A172 (cell line): ENCODE results near the gene ALDH4A1. TPM values are rescaled to one million over a fixed set of nuclear protein-coding genes. Genes with fewer than 3 reads are reported as not detected.

Experiments
- DNase-seq: peaks from one replicate; pipeline ENCODE4 v3.0.0-alpha.2; 2015; ENCODE audit warnings: low spot score
- total RNA-seq: library from RNA; depleted of rRNA; stranded (reverse); fragments of >200 nt; shearing (Covaris generic); gene quantifications from 2 replicates; pipeline ENCODE4 v1.2.3, GENCODE V29; 2014; rRNA removed

Gene ALDH4A1
- total RNA-seq, result 8.4 and 10.1 TPM in 2 replicates

DNA sequence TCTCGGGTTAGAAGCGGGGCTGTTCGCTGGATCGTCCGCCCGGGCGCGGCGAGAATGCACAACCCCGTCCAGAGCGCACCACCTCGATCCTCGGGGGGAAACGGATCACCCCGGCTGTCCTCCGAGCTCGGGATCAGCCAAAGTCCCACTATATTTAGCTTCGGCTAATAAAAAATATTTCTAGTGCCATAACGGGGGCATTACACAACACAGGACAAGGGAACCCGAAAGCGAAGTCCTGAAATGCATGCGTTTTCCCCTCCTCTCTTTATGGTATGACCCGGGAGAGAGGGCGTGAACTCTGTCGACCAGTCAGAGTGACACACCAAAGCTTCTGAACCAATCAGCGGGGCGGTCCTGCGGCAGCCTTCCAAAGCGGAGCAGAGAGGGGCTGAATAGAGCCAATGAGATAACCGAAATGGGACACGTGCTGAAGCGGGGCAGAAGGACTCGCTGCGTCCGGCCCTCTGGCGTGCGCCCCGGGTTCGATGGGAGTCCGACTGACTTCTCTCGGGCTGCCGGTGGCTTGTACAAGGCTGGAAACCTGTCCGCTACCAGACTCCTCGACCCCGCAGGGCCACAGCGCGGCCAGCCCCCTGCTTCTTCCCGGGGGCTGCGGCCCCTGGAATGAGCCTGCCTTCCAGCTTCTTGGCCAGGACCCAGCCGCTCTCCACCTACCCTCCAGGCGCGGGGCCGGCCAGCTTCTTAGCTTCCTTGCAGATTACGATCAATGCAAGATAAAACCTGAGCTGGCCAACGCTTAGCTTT, at the start of gene ALDH4A1:
Gene ALDH4A1 (minus strand): TSS at position 33 of the 768 bp plus-strand sequence. CDS start 32 bp downstream, at position 1.
- peak; percentile 91 for DNase-seq

DNA sequence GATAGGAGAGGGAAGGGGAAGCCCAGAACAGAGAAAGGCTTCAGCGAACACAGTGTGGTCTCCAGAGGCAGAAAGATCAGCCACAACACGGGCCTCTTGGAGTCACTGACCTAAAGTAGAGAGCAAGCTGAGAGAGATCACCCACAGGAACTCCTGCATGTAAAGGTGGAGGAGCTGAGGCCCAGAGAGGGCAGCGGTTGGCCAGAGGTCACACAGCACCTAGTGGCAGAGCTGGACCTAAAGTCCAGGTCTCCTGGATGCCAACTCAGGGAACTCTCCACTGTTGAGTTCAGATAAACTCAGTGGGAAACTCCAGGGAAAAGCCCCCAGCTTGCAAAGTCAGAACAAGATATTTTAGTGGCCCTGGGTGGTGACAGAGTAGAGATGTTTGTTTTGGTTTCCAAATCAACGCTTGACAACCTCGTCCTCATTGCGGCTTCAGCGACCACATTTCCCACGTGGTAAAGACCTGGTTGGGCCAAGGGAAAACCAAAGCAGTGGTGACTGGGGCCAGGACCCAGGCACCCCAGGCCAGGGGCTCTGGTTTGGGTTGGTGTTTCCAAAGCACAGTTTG, 49.5 kb upstream of the ALDH4A1 start:
- no peak for DNase-seq

DNA sequence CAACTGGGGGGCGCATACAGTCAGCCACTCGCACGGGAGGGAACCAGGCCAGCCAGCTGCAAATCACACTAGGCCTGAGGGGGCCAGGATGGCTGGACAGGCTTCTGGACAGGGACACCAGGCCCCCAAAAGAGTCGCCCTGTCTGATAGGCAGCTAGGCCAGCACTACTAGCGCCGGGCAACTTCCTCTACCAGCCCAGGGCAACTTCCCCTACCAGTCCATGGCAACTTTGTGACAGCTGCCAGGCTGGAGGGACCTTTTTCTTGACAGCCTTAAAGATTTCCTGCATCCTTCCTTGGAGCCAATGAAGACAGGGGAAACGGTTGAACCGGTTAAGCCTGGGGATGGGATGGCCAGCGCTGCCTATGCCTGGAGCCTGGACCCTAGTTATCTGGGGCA, 49.1 kb upstream of the ALDH4A1 start:
- no peak for DNase-seq

DNA sequence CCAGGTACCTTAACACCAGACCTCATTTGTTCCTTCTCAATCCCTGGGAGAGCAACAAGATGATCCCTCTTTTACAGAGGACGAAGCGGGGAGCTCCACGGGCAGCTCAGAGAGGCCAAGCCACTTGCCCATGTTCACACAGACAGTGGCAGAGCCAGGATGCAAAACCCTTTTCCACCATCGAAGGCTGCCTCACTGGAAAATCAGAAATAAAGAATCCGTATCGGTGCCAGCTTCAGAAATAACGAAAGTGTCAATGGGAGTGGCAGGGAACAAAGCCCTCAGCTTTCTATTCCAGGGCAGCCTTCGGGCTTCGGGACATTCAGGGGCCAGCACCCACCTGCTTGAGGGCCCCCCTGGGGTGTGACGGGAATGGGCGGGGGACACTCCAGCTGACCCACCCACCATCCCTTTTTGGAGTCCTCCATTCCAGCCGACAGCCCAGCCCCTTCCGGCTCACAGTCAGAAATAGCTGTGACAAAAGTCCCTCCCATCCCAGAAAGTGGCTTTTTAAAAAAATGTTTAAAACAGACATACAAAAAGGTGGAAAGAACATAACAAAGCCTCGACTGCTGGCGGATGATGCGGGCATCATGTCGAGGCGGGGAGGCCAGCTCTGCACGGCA, 48.2 kb upstream of the ALDH4A1 start:
- DNase-seq, result no peak

DNA sequence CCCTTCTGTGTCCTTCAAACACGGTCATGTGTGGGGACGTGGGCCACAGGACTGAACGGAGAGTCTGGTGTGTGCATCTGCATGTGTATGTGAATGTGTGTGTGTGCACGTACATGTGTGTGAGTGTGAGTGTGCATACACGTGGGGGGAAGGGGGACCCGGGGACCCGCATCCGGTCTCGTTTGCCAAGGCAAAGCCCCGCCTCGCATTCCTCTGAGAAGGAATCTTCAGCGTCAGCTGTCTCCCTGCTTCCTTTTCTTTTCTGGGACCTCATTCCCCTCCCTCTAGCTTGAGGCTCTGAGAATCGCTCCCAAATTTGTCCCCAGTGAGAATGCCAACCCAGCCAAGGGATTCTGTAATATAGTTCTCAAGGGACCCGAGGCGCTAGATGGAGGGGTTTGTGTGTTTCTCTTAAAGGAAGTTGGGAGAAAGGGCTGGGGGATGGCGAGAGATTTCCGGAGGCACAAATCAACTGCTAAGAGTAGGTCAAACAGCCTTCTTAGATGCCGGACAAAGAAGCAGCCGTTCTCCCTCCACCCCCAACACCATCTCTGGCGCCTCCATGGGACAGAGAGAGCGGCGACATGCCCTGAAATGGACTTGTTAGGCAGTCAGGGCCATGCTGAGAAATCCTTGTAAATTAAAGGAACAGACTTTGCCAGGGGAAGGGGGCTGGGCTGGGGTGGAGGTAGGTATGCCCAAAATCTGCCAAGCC, 47.5 kb upstream of the ALDH4A1 start:
- DNase-seq, result peak; percentile 45

- no peak for DNase-seq
Observed at GRCh38 chr1:18948913-18949685, 46.7 kb upstream of the ALDH4A1 start.

DNA sequence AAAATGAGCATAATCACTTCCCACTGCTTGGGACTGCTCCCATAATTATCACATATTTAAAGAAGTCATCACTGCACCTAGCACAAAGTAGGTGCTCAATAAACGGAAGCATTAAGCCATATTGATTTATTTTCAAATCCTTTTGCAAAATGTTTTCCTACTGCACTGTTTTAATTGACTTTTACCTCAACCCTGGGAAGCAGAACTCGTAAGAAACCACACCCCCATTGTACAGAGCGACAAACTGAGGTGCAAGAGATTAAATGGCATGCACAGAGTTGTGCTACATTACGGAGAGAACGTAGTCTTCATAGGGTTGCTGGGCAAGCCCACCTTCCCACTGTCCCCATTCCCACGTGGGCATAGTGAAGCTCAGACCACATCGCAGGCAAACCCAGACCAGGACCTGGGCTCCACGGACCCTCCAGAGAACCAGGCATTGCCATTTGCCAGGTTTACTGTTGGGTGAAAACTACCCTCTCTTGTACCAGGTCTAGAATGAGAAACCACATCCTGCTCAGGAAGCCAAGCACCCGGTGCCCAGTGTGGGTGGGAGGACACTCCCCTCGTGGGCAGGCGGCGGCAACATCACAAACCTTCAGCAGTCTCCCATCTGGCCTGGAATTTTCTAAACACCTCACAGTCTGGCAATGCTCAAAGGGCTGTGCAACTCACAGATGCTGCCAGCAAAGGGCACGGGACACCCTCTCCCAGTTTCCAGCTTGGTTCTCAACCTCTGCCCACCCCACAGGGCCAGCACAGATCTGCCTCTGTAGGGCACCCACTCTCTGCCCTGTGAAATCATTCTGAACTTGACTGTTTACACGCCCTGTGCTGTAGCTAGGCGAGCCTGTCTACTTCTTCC, 45.9 kb upstream of the ALDH4A1 start:
- peak; percentile 77 for DNase-seq

DNA sequence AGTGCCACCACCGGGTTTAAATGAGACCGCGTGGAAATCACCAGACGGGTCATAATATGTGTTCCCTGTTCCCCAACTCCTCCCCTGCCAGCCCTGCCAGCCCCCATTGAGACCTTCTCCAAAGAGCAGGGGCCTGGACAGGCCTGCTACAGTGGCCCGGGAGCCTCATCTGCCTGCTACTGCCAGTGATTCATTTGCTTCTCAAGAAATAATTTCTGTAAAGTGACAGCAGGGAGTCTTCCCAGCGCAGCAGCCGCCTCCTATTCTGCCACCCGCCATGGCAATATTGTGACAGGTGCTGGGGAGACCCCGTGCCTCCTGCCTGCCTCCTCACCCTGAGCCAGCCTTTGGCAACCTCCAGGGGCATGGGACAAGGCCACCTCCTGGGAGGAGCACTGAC, 45.2 kb upstream of the ALDH4A1 start:
- no peak for DNase-seq

DNA sequence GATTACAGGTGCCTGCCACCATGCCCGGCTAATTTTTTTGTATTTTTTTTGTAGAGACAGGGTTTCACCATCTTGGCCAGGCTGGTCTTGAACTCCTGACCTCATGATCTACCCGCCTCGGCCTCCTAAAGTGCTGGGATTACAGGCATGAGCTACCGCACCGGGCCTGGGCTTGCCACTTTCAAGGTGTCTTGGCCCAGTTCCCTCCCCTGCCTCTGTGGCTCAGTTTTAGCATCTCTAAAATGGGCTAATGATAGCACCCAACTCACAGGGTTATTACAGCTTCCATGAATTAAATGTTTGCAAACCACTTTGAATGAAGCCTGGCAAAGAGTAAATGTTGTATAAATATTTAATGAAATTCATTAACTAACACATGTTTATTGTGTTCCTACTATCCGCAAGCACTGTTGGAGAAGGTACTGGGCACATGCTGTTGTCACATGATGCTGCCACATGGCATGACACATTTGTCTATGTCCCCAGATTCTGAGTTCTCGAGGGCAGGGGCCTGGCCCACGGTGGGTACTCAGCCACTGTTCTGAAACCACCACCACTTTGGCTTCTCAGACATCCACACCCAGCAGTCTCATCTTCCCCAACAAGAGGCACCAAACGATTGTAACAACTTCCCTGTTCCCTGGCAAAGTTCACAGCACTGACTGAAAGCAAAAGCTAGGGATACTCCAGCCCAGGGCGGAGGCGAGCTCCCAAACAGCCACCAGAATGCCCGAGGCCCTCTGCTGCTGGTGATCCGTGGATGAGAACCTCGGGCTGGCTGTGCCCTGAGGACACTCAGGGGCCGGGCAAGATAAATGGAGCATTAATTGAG, 44.4 kb upstream of the ALDH4A1 start:
- DNase-seq, result no peak

DNA sequence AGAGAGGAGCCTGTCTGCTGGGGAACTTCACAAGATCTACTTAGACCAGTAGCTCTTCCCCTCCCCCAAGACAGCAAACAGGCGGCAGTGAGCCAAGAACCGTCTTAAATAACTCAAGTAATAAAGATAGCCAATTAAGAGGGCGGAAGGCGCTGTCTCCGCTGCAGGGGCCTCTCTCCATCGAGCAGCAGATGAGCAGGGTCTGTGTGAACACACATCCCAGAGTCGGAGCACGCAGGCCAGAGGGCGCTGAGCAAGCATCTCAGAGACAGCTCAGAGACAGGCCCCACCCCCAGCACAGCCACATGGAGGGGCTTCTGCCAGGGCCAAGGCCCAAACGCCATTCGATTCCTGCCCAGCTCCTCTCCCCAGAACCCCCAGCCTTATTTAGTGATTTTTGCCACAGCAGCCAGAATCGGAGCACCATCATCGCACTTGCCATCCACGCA, 43.1 kb upstream of the ALDH4A1 start:
- no peak for DNase-seq

DNA sequence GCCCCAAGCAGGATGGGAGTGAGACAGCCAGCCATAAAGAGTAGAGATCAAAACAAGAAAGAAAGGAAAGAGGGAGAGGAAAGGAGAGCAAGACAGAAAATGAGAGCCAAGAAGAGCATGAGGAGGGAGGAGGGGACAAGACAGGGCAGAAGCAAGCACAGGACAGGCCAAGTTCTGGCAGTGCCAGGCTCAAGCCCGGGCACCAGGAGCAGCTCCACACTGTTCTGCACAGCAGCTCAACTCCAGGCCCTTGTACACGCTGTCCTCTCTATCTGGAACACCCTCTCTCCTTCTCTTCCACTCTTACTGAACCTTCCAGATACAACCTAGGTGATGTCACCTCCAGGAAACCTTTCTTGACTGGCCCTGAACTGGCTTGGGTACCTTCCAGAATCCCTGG, 42.5 kb upstream of the ALDH4A1 start:
- no peak for DNase-seq

DNA sequence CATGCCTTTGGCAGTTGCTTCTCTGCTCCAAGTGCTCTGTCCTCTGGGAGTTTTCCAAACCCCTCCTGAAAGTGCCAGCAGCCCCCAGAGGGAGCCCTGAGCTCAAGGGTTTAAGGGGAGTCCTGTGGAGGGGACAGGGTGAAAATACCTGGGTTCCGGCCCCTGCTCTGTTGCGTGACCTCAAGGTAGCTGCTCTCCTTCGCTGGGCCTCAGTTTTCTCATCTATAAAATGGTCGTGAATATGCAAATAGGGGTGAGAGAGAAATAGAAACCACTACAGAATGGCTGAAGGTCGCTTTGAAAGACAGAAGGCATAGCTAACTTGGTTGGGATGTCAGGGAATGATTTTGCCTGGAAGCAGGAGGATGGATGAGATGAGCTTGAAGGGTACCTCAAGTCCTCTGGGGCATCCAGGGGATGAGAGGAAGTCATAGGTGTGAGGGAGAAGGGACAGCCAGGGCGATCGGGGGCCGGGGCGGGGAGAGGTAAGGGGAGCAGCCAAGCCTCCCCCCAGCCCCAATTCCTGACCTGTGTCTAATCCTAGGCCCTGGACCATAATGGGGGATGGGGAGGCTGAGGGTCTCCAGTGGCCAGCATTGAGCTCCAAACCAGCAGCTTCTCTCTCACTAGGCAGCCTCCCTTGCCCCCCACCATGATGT, 41.7 kb upstream of the ALDH4A1 start:
- DNase-seq, result no peak

DNA sequence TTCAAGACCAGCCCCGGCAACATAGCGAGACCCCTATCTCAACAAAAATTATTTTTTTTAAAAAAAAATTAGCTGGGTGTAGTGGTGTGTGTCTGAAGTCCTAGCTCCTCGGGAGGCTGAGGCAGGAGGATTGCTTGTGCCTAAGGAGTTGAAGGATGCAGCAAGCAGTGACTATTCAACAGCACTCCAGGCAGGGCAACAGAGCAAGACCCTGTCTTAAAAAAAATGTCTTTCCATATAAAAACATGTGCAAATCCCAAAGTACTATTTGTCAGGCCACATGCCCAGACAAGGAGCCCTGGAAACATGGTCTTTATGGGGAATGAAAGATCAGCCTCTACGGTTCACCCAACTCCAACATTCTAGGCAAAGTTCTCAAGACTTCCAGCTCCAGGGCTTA, 40.8 kb upstream of the ALDH4A1 start:
- DNase-seq, result no peak

DNA sequence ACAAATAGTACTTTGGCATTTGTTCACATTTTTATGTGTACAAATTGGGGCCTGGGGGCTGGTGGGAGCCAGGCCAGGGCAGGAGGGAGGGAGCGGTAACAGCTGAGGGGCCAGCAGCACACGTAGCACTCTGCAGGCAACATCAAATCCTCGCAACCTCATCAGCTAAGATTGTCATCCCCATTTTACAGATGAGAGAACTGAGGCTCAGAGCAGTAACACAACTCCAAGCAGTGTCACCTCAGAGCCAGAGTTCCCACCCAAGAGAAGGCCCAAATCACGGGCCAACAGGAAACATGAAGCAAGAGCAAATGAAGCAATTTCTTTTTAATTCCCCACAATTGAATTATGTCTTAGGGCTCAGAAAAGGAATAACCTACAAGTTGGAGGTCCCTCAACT, 40.0 kb upstream of the ALDH4A1 start:
- no peak for DNase-seq

GRCh38 chr1:18941221-18942141, 39.1 kb upstream of the ALDH4A1 start:
- DNase-seq, result no peak

- no peak for DNase-seq
Observed at GRCh38 chr1:18940303-18941020, 38.1 kb upstream of the ALDH4A1 start.
